ENCODE results near the gene GPC6.

- TF ChIP-seq CTCF (IDR thresholded peaks at IDR 0.05; ENCODE audit: insufficient read depth, low read depth, low read length), result no peak
- TF ChIP-seq EZH2 (IDR thresholded peaks at IDR 0.05; ENCODE audit: insufficient read depth, low read length), result no peak
Observed at GRCh38 chr13:94093652-94094315, 867.2 kb downstream of the GPC6 start.

All from astrocyte (in vitro differentiated cells and primary cell).